Measurements from ENCODE around the gene IPO11. TPM values are rescaled to one million over a fixed set of nuclear protein-coding genes. Genes with fewer than 3 reads are reported as not detected.

The IPO11 gene
- total RNA-seq, 2 experiments from 2014 or later: 59.7 to 61.2 TPM

DNA sequence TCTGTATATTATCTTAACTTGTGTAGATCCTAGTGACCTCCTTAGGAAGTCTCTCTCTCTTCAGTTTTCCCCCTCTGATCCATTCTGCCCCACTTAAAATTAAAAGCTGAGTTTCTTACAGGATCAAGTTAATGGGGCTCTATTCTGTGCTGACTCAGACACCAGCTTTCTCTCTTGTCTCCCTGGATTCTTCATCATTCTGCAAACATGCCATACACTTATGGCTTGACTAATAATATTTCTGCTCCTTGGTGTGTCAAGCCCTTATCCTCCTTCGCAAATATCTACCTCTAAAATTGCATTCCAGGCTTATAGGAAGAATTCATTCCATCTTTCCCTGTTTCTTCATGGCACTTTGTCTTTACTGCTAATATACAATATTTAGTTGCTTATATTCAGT is 184.1 kb downstream of the IPO11 start:
- intact Hi-C loops (cut with micrococcal nuclease): no loop called here
- H3K4me3 Mint-ChIP-seq: no peak overlapping the region
- CTCF ChIA-PET: no interaction called here
- POLR2A ChIA-PET: interaction anchor here (0.5 kb wide), 1 partner anchor 30 kb away, joined by 3 read pairs; no protein-coding TSS in a partner anchor
- no peaks in the 10 kb centered on the region for H3K4me1 Mint-ChIP-seq (ENCODE audit: low read depth)
- no peak overlapping the region for H3K27ac Mint-ChIP-seq
- no peaks in the 10 kb centered on the region for H3K9me3 Mint-ChIP-seq
- TF ChIP-seq, protein P1, sequence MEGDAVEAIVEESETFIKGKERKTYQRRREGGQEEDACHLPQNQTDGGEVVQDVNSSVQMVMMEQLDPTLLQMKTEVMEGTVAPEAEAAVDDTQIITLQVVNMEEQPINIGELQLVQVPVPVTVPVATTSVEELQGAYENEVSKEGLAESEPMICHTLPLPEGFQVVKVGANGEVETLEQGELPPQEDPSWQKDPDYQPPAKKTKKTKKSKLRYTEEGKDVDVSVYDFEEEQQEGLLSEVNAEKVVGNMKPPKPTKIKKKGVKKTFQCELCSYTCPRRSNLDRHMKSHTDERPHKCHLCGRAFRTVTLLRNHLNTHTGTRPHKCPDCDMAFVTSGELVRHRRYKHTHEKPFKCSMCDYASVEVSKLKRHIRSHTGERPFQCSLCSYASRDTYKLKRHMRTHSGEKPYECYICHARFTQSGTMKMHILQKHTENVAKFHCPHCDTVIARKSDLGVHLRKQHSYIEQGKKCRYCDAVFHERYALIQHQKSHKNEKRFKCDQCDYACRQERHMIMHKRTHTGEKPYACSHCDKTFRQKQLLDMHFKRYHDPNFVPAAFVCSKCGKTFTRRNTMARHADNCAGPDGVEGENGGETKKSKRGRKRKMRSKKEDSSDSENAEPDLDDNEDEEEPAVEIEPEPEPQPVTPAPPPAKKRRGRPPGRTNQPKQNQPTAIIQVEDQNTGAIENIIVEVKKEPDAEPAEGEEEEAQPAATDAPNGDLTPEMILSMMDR (IDR thresholded peaks at IDR 0.05): no peak
- no peak for DNase-seq
- ATAC-seq: no peak
- no peaks in the 10 kb centered on the region for H3K27me3 Mint-ChIP-seq
- H3K36me3 Mint-ChIP-seq (ENCODE audit: low read depth): peaks cover 23% of the 10 kb centered on the region

GRCh38 chr5:62597314-62597713 is 184.8 kb downstream of the IPO11 start:
- H3K4me1 Mint-ChIP-seq (ENCODE audit: low read depth): no peaks in the 10 kb centered on the region
- TF ChIP-seq, protein P1 (IDR thresholded peaks at IDR 0.05): no peak
- H3K9me3 Mint-ChIP-seq: no peaks in the 10 kb centered on the region
- H3K27me3 Mint-ChIP-seq: no peaks in the 10 kb centered on the region
- CTCF ChIA-PET: no interaction called here
- no peak for DNase-seq
- POLR2A ChIA-PET: no interaction called here
- peaks cover 19% of the 10 kb centered on the region for H3K36me3 Mint-ChIP-seq (ENCODE audit: low read depth)
- no peak overlapping the region for H3K4me3 Mint-ChIP-seq
- ATAC-seq: no peak
- intact Hi-C loops (cut with micrococcal nuclease): no loop called here
- H3K27ac Mint-ChIP-seq: no peak overlapping the region

DNA sequence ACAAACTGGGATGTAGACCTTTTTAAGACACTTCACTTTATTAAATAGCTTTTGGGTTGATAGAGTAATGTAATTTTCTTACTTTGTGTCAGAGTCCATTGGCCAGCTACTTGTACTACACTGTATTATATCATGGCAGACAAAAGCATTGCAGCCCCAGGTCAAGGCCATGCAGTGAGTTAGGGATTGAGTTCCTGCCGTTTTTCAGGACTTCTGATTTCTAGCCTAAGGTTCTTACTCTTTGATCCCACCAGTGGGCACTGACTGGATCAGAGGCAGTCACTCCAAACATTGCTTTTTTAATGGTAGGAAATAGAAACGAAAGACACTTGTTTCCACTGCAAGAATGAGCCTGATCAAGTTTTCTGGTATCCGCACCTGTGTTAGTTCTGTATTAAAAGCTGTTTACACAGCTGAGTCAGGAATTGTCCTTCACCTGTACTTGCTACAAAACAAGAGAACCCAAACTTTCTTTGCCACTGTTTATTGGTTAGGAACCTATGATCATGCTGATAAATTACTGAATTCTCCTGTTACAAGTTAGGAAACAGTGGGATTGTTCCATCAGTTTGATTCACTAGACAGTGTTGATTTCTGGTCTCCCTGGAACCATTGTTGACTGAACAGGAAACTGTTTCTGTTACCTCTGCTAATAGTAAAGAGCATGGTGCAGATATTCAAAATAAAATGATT is 188.1 kb downstream of the IPO11 start:
- ChIA-PET POLR2A (no interaction called here), CTCF (no interaction called here)
- intact Hi-C loops (cut with micrococcal nuclease): no loop called here
- H3K4me1 Mint-ChIP-seq (ENCODE audit: low read depth): no peaks in the 10 kb centered on the region
- no peak overlapping the region for H3K27ac Mint-ChIP-seq
- TF ChIP-seq, protein P1 (IDR thresholded peaks at IDR 0.05): no peak
- H3K9me3 Mint-ChIP-seq: no peaks in the 10 kb centered on the region
- ATAC-seq: no peak
- no peaks in the 10 kb centered on the region for H3K27me3 Mint-ChIP-seq
- no peak overlapping the region for H3K4me3 Mint-ChIP-seq
- DNase-seq: no peak
- H3K36me3 Mint-ChIP-seq (ENCODE audit: low read depth): peaks cover 13% of the 10 kb centered on the region

GRCh38 chr5:62603934-62604333 is 191.4 kb downstream of the IPO11 start:
- intact Hi-C loops (cut with micrococcal nuclease): no loop called here
- no peak for DNase-seq
- no peaks in the 10 kb centered on the region for H3K4me1 Mint-ChIP-seq (ENCODE audit: low read depth)
- no peak overlapping the region for H3K27ac Mint-ChIP-seq
- H3K9me3 Mint-ChIP-seq: no peaks in the 10 kb centered on the region
- H3K27me3 Mint-ChIP-seq: no peaks in the 10 kb centered on the region
- H3K36me3 Mint-ChIP-seq (ENCODE audit: low read depth): peaks cover 23% of the 10 kb centered on the region
- no peak for ATAC-seq
- TF ChIP-seq, protein P1 (IDR thresholded peaks at IDR 0.05): no peak
- H3K4me3 Mint-ChIP-seq: no peak overlapping the region
- ChIA-PET CTCF (no interaction called here), POLR2A (no interaction called here)

GRCh38 chr5:62605638-62606037 is 193.1 kb downstream of the IPO11 start:
- CTCF ChIA-PET: interaction anchor here (1.2 kb wide), 1 partner anchor 28 kb away, joined by 3 read pairs; no protein-coding TSS in a partner anchor
- DNase-seq (no peak), ATAC-seq (no peak)
- Mint-ChIP-seq H3K4me1 (ENCODE audit: low read depth) (no peaks in the 10 kb centered on the region), H3K9me3 (no peaks in the 10 kb centered on the region), H3K4me3 (no peak overlapping the region), H3K27me3 (no peaks in the 10 kb centered on the region), H3K36me3 (ENCODE audit: low read depth) (peaks cover 29% of the 10 kb centered on the region), H3K27ac (no peak overlapping the region)
- intact Hi-C loops (cut with micrococcal nuclease): no loop called here
- POLR2A ChIA-PET: no interaction called here
- TF ChIP-seq, protein P1 (IDR thresholded peaks at IDR 0.05): no peak
